HepG2 (cell line): ENCODE results near the gene PLEKHG7. TPM values are rescaled to one million over a fixed set of nuclear protein-coding genes. Genes with fewer than 3 reads are reported as not detected.

Experiments
- ATAC-seq: fragments of 200-7000 bp; cut with Tn5 transposase; 3 replicates; pipeline ENCODE4 v1.9.1; 2020; ENCODE audit warnings: mild to moderate bottlenecking, moderate library complexity
- BruUV-seq: library from RNA; stranded (reverse); fragments of 400-500 nt; replicated peaks from 2 replicates; lab custom pipeline; 2021; lab: Mats Ljungman, UMichigan
- CTCF ChIA-PET: fragments of 300-600 bp; formaldehyde crosslinking; extraction: SDS; loops from one replicate; lab custom pipeline; 2021; ENCODE audit warnings: low total read pairs, inconsistent platforms, low intra/inter-chr PET ratio; lab: Yijun Ruan, JAX
- POLR2A ChIA-PET: fragments of 350-600 bp; sonication (Branson Sonifier 250); formaldehyde crosslinking; loops from one replicate; lab custom pipeline; 2020; ENCODE audit warnings: antibody characterized with exemption, inconsistent platforms; lab: Yijun Ruan, JAX
- DNase-seq: peaks from one replicate; pipeline ENCODE4 v3.0.0-alpha.2; 2015; ENCODE audit warnings: low spot score
- FAIRE-seq: peaks from 3 replicates; lab custom pipeline; 2011; peaks lifted over from hg19 to GRCh38; lab: Jason Lieb, UNC
- H2AFZ ChIP-seq: one replicate; pipeline ENCODE4 v1.6.1; 2011; ENCODE audit warnings: low read length, inconsistent platforms
- H3K27ac ChIP-seq: fragments of 300-600 bp; 3 replicates; pipeline ENCODE4 v1.8.0; 2011; ENCODE audit warnings: mixed run types, mild to moderate bottlenecking, mixed read lengths, low read length, inconsistent platforms; ENCODE audit not compliant: insufficient read depth; ENCODE audit errors: extremely low read length
- H3K27me3 ChIP-seq, 2 experiments: fragments of 200-600 bp in 1 of 2; 2 replicates in 1 of 2; 3 replicates in 1 of 2; pipeline versions ENCODE4 v1.6.0 to v1.8.0; 2011; ENCODE audit warnings: low read length in 2 of 2, mild to moderate bottlenecking in 2 of 2, moderate library complexity in 2 of 2, inconsistent platforms in 1 of 2; ENCODE audit not compliant: insufficient read depth in 2 of 2, control insufficient read depth in 1 of 2
- H3K36me3 ChIP-seq, 2 experiments: fragments of 200-600 bp in 1 of 2; replicated peaks in 1 of 2; 2 replicates in 1 of 2; 3 replicates in 1 of 2; pipeline versions ENCODE4 v1.5.1 to v1.8.0; 2011; ENCODE audit warnings: low read length in 2 of 2, inconsistent platforms in 1 of 2; ENCODE audit not compliant: insufficient read depth in 2 of 2, control insufficient read depth in 1 of 2
- H3K4me1 ChIP-seq: 2 replicates; pipeline ENCODE4 v1.5.1; 2012; ENCODE audit warnings: low read length, inconsistent platforms; ENCODE audit not compliant: insufficient read depth
- H3K4me2 ChIP-seq: 2 replicates; pipeline ENCODE4 v1.6.0; 2011; ENCODE audit warnings: low read depth, low read length, inconsistent platforms
- H3K4me3 ChIP-seq, 3 experiments: fragments of 200-600 bp in 1 of 3; sonication (generic), shearing (Covaris generic) in 1 of 3; replicated peaks in 1 of 3; 2 replicates each; pipeline ENCODE4 v1.5.1; 2011 to 2016; ENCODE audit warnings: low read length in 3 of 3, inconsistent platforms in 2 of 3, low read depth in 2 of 3, mild to moderate bottlenecking in 2 of 3, control low read depth in 1 of 3, mixed read lengths in 1 of 3; ENCODE audit not compliant: insufficient read depth in 1 of 3
- H3K79me2 ChIP-seq: one replicate; pipeline ENCODE4 v1.6.1; 2011; ENCODE audit warnings: low read length, inconsistent platforms; ENCODE audit not compliant: insufficient read depth
- H3K9ac ChIP-seq: 2 replicates; pipeline ENCODE4 v1.6.0; 2011; ENCODE audit warnings: mild to moderate bottlenecking, low read depth, low read length, inconsistent platforms; ENCODE audit not compliant: insufficient read depth
- H3K9me3 ChIP-seq: 2 replicates; pipeline ENCODE4 v1.5.1; 2012; ENCODE audit warnings: mild to moderate bottlenecking, low read length
- H4K20me1 ChIP-seq: 2 replicates; pipeline ENCODE4 v1.6.0; 2011; ENCODE audit warnings: inconsistent platforms, mild to moderate bottlenecking, low read length, moderate library complexity; ENCODE audit not compliant: insufficient read depth
- HMG20B ChIP-seq: conservative IDR thresholded peaks from 2 replicates; pipeline ENCODE4 v1.6.1; 2016; ENCODE audit warnings: missing genetic modification reagents, missing compliant biosample characterization
- HMGXB4 ChIP-seq, 2 experiments: sonication (generic) in 1 of 2; formaldehyde crosslinking in 1 of 2; IDR thresholded peaks; 2 replicates each; pipeline versions ENCODE4 v1.4.0 to v1.6.1; 2018 to 2020; ENCODE audit warnings: missing genetic modification reagents in 2 of 2, borderline replicate concordance in 1 of 2, low read depth in 1 of 2, mild to moderate bottlenecking in 1 of 2, missing biosample characterization in 1 of 2
- HOMEZ ChIP-seq: IDR thresholded peaks from 2 replicates; pipeline ENCODE4 v1.6.1; 2016; ENCODE audit warnings: low read depth
- JDP2 ChIP-seq: sonication (generic); formaldehyde crosslinking; IDR thresholded peaks from 2 replicates; pipeline ENCODE4 v1.8.1; 2022; ENCODE audit warnings: missing genetic modification reagents, borderline replicate concordance
- MAX ChIP-seq: IDR thresholded peaks from 2 replicates; pipeline ENCODE4 v1.6.1; 2012; ENCODE audit warnings: inconsistent platforms
- MTA1 ChIP-seq: sonication (generic); formaldehyde crosslinking; IDR thresholded peaks from 2 replicates; pipeline ENCODE4 v1.4.0; 2020; ENCODE audit warnings: missing genetic modification reagents, mild to moderate bottlenecking, borderline replicate concordance
- MZF1 ChIP-seq: sonication (generic); formaldehyde crosslinking; IDR thresholded peaks from 2 replicates; pipeline ENCODE4 v1.8.1; 2023; ENCODE audit warnings: mild to moderate bottlenecking, missing genetic modification reagents, borderline replicate concordance
- SALL2 ChIP-seq: sonication (generic); formaldehyde crosslinking; IDR thresholded peaks from 2 replicates; pipeline ENCODE4 v1.8.1; 2023; ENCODE audit warnings: mild to moderate bottlenecking, missing genetic modification reagents, inconsistent platforms
- SMARCE1 ChIP-seq: fragments of 450-650 bp; IDR thresholded peaks from 2 replicates; pipeline ENCODE4 v1.6.1; 2017; ENCODE audit warnings: borderline replicate concordance
- ZBTB14 ChIP-seq: sonication (generic); formaldehyde crosslinking; IDR thresholded peaks from 2 replicates; pipeline ENCODE4 v1.4.0; 2020; ENCODE audit warnings: missing genetic modification reagents
- ZNF441 ChIP-seq: sonication (generic); formaldehyde crosslinking; IDR thresholded peaks from 2 replicates; pipeline ENCODE4 v1.7.0; 2021; ENCODE audit warnings: missing genetic modification reagents, borderline replicate concordance
- ZNF451 ChIP-seq: sonication (generic); formaldehyde crosslinking; IDR thresholded peaks from 2 replicates; pipeline ENCODE4 v1.5.0; 2020; ENCODE audit warnings: mild to moderate bottlenecking, missing genetic modification reagents
- ZNF484 ChIP-seq: sonication (generic); formaldehyde crosslinking; IDR thresholded peaks from 2 replicates; pipeline ENCODE4 v1.5.1; 2020; ENCODE audit warnings: mild to moderate bottlenecking, low read depth, missing genetic modification reagents, borderline replicate concordance
- ZNF607 ChIP-seq: sonication (generic); formaldehyde crosslinking; IDR thresholded peaks from 2 replicates; pipeline ENCODE4 v1.5.1; 2020; ENCODE audit warnings: missing genetic modification reagents, mild to moderate bottlenecking, borderline replicate concordance
- ZNF841 ChIP-seq: sonication (generic); formaldehyde crosslinking; IDR thresholded peaks from 2 replicates; pipeline ENCODE4 v1.8.1; 2023; ENCODE audit warnings: missing genetic modification reagents, borderline replicate concordance
- ZSCAN29 ChIP-seq: sonication (generic); formaldehyde crosslinking; conservative IDR thresholded peaks from 2 replicates; pipeline ENCODE4 v1.4.0; 2020; ENCODE audit warnings: mild to moderate bottlenecking, missing genetic modification reagents
- WGBS: methylation state at CpG from one replicate; pipeline ENCODE4 v1.1.6; 2017; ENCODE audit warnings: low lambda C conversion rate; 5-methylcytosine and 5-hydroxymethylcytosine counted together
- in situ Hi-C: cut with HindIII; loops from 2 replicates; pipeline ENCODE4 v1.10.0; 2017; ENCODE audit warnings: low pct_unique_long_range_greater_than_20kb; ENCODE audit not compliant: extremely low pct_ligation_motif_present
- intact Hi-C: fragments of 100-400 bp; cut with micrococcal nuclease; formaldehyde crosslinking; loops from one replicate; pipeline ENCODE4 v1.10.0; 2022; ENCODE audit not compliant: unreplicated experiment
- polyA plus RNA-seq, 8 experiments: library from polyadenylated mRNA; depleted of rRNA in 3 of 8; stranded (reverse) in 7 of 8; unstranded in 1 of 8; fragments of >200 nt; fragmentation: Illumina TruSeq in 4 of 8; extraction: Trizol in 4 of 8; gene quantifications; 2 replicates each; pipeline versions ENCODE4 v1.2.1 to v1.2.3, GENCODE V29; 2011 to 2016; ENCODE audit warnings: low read depth in 4 of 8, missing spikeins in 1 of 8, mixed read lengths in 1 of 8; ENCODE audit not compliant: insufficient read depth in 1 of 8
- total RNA-seq, 5 experiments: library from RNA; depleted of rRNA; stranded (reverse); fragments of >200 nt; fragmentation: Illumina TruSeq; extraction: Trizol; gene quantifications; 2 replicates each; pipeline ENCODE4 v1.2.3, GENCODE V29; 2016; ENCODE audit warnings: low read depth in 1 of 5

Gene PLEKHG7
- total and polyA plus RNA-seq, 2 of the 13 experiments (the other 11 are each of a cell fraction or from before 2014, with no cell fraction given): not detected

- Histone ChIP-seq H3K27me3 (no peaks in the 10 kb centered on the region), H3K9me3 (no peaks in the 10 kb centered on the region), H3K4me3 (no peak overlapping the region), H3K36me3 (no peaks in the 10 kb centered on the region), H3K4me2 (no peak overlapping the region), H2AFZ (no peak overlapping the region), H3K4me1 (peaks cover 19% of the 10 kb centered on the region), H3K9ac (no peak overlapping the region), H3K27ac (no peak overlapping the region), H3K79me2 (no peaks in the 10 kb centered on the region), H4K20me1 (no peaks in the 10 kb centered on the region)
- ChIA-PET CTCF (no interaction called here), POLR2A (no interaction called here)
- ATAC-seq (no peak), DNase-seq (no peak), FAIRE-seq (no peak)
- in situ Hi-C loops (no loop called here), intact Hi-C loops (no loop called here)
- BruUV-seq: no TSS peak
- no peak for TF ChIP-seq ZBTB14 (CRISPR knock-in tag)
- no peak for TF ChIP-seq ZNF607
- no peak for TF ChIP-seq ZSCAN29 (CRISPR knock-in tag)
- TF ChIP-seq HMGXB4 (CRISPR knock-in tag; IDR thresholded peaks at IDR 0.05; ENCODE audit: borderline replicate concordance in 1 of 2, low read depth in 1 of 2): no peak
- TF ChIP-seq MZF1: no peak
- no peak for TF ChIP-seq ZNF841 (CRISPR knock-in tag)
- no peak for TF ChIP-seq ZNF441 (CRISPR knock-in tag)
- no peak for TF ChIP-seq ZNF484 (CRISPR knock-in tag)
- TF ChIP-seq SMARCE1: no peak
- no peak for TF ChIP-seq MAX
- no peak for TF ChIP-seq JDP2
- TF ChIP-seq HMG20B (CRISPR knock-in tag): no peak
- no peak for TF ChIP-seq HOMEZ
- TF ChIP-seq ZNF451 (CRISPR knock-in tag): no peak
- no peak for TF ChIP-seq SALL2
- TF ChIP-seq MTA1 (CRISPR knock-in tag): no peak
- 41% methylated on average over 6 of the region's 8 CpGs for WGBS
Observed at GRCh38 chr12:92721130-92721529, 18.3 kb downstream of the PLEKHG7 start.
